Fibroblast of the aortic adventitia (primary cell): Measurements from ENCODE around the gene PPARG. TPM values are rescaled to one million over a fixed set of nuclear protein-coding genes. Genes with fewer than 3 reads are reported as not detected.
"Not testable (repeated sequence)": the region's sequence is repeated elsewhere in the genome, so short reads cannot be mapped to it uniquely, and the experiment has no call there.

Experiments used
- DNase-seq: peaks from one replicate; pipeline ENCODE4 v3.0.0-alpha.2; 2010; ENCODE audit warnings: low read depth
- H3K4me3 ChIP-seq: 2 replicates; pipeline ENCODE4 v1.5.1; 2011; ENCODE audit warnings: low read depth, mild to moderate bottlenecking, control low read depth, low read length, moderate library complexity
- total RNA-seq: library from RNA; depleted of rRNA; stranded (reverse); fragments of >200 nt; gene quantifications from 2 replicates; pipeline ENCODE4 v1.2.3, GENCODE V29; 2012; ENCODE audit warnings: low replicate concordance
- TF ChIP-seq, protein P1 (sequence below): IDR thresholded peaks from 2 replicates; pipeline ENCODE4 v1.5.1; 2011; ENCODE audit warnings: mild to moderate bottlenecking, low read length, control low read depth, inconsistent platforms; ENCODE audit not compliant: insufficient read depth

The PPARG gene
- total RNA-seq, 1 donor, result 39.4 TPM

DNA sequence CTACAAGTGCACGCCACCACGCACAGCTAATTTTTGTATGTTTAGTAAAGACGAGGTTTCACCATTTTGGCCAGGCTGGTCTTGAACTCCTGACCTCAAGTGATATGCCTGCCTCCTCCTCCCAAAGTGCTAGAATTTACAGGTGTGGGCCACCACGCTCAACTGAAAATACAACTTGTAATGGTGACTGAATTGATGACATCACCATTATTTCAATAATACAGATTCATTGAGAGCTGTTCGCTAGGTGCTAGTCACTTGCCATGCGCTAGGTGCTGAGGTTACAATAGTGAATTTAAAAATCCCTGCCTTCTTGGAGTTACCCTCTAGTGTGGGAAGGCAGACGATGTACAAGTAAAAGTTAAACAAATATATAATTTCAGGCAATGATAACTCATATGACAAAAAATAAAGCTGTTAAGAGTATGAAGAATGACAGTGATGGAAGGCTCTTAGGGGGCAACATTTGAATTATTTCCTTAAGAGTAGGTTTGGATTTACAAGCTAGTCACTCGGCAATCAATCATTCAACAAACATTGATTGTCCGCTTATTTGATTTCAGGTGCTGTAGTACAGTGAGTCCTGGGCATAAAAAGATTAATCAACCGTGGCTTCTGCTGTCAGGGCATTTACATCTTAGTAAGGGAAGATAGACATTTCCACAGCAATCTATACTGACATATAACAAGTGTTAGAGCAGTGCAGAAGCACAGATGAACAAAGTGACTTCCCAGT lies 9.1 kb upstream of the PPARG start:
- TF ChIP-seq, protein P1, sequence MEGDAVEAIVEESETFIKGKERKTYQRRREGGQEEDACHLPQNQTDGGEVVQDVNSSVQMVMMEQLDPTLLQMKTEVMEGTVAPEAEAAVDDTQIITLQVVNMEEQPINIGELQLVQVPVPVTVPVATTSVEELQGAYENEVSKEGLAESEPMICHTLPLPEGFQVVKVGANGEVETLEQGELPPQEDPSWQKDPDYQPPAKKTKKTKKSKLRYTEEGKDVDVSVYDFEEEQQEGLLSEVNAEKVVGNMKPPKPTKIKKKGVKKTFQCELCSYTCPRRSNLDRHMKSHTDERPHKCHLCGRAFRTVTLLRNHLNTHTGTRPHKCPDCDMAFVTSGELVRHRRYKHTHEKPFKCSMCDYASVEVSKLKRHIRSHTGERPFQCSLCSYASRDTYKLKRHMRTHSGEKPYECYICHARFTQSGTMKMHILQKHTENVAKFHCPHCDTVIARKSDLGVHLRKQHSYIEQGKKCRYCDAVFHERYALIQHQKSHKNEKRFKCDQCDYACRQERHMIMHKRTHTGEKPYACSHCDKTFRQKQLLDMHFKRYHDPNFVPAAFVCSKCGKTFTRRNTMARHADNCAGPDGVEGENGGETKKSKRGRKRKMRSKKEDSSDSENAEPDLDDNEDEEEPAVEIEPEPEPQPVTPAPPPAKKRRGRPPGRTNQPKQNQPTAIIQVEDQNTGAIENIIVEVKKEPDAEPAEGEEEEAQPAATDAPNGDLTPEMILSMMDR, result no peak
- no peak overlapping the region for H3K4me3 ChIP-seq
- no peak for DNase-seq

DNA sequence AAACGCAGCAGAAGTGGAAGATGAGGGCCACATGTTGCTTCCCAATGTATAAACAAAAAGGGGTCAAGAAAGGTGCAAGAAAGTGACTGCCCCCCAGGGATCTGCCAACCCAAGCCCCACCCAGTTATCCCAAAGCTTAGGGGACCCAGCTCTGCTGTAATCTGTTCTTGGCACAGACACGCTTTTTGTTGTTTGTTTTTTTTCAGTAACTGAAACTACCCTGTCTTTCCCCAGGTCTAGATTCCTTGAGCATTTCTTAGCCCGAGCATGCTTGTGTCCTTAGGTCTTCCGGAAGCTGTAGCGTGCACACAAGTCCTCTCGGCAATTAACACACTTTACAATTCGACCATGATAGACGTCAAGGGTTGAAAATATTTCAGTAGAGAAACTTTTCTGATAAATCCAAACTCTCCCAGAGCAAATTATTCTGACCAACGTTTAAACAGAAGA lies 8.5 kb upstream of the PPARG start:
- H3K4me3 ChIP-seq, result no peak overlapping the region
- DNase-seq, result no peak
- TF ChIP-seq, protein P1, result no peak

DNA sequence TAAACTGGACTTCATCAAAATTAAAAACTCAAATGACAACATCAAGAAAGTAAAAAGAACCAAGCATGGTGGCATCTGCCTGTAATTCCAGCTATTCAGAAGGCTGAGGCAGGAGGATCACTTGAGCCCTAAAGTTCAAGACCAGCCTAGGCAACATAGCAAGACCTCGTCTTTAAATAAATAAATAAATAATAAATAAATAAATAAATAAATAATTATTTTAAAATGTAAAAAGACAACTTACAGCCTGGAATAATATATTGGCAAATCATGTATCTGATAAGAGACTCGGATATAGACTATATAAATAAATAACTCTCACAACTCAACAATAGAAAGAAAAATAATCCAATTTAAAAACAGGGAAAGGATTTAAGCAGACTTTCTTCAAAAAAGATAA lies 4.3 kb upstream of the PPARG start:
- TF ChIP-seq, protein P1, result no peak
- DNase-seq, result no peak

DNA sequence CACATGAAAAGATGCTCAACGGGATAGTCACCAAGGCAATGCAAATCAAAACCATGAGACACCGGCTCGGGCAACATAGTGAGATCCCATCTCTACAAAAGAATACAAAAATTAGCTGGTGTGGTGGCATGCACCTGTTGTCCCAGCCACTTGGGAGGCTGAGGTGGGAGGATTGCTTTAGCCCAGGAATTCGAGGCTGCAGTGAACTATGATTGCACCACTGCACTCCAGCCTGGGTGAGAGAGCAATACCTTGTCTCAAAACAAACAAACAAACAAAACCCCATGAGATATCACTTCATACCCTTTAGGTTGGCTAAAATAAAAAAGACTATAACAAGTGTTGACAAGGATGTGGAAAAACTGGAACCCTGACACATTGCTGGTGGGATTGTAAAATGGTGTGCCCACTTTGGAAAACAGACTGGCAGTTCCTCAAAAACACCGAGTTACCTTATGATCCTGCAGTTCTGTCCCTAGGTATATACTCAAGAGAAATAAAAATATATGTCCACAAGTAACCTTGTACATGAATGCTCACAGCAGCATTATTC lies 3.8 kb upstream of the PPARG start:
- TF ChIP-seq, protein P1, result no peak
- DNase-seq, result no peak
- no peak overlapping the region for H3K4me3 ChIP-seq

More for the DNA sequence above, 4.3 kb upstream of the PPARG start:
- H3K4me3 ChIP-seq, result no peak overlapping the region

DNA sequence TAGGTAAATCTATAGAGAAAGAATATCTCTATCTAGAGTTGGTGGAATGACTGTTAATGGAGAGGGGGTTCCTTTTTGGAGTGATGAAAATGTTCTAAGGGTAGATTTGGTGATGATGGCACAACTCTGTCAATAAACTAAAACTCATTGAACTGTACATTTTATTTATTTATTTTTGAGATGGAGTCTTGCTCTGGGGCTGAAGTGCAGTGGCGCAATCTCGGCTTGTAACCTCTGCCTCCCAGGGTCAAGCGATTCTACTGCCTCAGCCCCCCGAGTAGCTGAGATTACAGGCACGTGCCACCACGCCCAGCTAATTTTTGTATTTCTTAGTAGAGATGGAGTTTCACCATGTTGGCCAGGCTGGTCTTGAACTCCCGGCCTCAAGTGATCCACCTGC lies 3.1 kb upstream of the PPARG start:
- not testable (repeated sequence) for H3K4me3 ChIP-seq, DNase-seq

DNA sequence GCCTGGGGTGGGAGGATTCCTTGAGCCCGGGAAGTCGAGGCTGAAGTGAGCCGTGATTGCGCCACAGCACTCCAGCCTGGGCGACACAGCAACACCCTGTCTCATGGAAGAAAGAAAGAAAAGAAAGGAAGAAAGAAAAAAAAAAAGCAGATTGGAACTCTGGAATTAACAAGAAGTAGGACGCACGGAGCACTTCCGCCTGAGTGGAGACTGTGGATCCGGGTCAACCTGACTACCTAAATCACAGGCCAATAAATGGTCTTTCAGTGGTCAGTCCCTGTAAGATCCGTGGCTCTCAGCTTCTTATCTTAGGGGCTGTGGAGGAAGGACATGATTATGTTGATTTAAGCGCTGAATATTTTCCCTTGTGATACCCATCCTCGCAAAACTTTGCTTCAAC lies 2.4 kb upstream of the PPARG start:
- TF ChIP-seq, protein P1, result no peak
- DNase-seq, result no peak
- H3K4me3 ChIP-seq, result no peak overlapping the region

DNA sequence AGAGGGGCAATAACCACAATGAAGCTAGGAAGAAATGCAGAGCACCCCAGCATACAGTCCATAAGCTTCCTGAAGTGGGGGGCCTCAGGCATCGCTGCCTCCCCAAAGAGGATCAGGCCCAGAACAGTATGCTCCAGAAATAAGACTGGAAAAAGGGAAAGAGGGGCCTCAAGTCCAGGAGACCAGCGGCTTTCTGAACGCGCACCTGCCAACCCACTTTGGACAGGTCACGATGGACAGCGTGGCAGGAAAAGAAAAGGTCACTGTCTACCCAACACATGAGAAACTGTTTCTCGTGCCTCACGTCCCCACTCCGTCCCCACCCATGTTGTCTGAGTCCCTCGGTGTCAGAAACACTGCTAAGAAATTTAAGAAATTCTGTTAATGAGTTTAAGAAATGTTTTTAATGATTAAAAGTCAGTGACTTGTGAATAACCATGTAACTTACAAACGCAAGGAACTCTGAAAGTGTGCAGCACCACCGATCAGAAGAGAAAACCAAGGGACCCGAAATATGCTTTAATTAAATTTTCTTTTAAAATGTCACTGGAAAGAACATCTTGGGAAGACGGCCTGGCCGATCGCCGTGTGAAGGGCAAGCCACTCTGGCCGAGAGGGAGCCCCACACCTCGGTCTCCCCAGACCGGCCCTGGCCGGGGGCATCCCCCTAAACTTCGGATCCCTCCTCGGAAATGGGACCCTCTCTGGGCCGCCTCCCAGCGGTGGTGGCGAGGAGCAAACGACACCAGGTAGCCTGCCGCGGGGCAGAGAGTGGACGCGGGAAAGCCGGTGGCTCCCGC lies 1.7 kb upstream of the PPARG start:
- peak overlapping the region; percentile 68 for H3K4me3 ChIP-seq
- peak; percentile 16 for DNase-seq
- TF ChIP-seq, protein P1, result peak; percentile 41
